K562 treated with DMSO at 1 percent for 12 hours (cell line): Measurements from ENCODE around the gene HMGN5. TPM values are rescaled to one million over a fixed set of nuclear protein-coding genes. Genes with fewer than 3 reads are reported as not detected.

Source experiments
- total RNA-seq: library from RNA; unstranded; fragments of 300-600 nt; gene quantifications from 2 replicates; pipeline ENCODE4 v1.2.3, GENCODE V29; 2022; ENCODE audit not compliant: insufficient read depth

HMGN5 gene
- 5.0 and 10.0 TPM in 2 replicates for total RNA-seq

GRCh38 chrX:81201671-81202455 is at the start of gene HMGN5, which contains the start of gene SH3BGRL:
TSS of gene HMGN5 (minus strand) at chrX:81201913. CDS start at chrX:81121549, 80,364 bp downstream.
TSS of gene SH3BGRL (plus strand) at chrX:81202102. CDS start at chrX:81202201, 99 bp downstream.

Other genes with a start within 250 kb of the HMGN5 start
- 13.3 and 27.2 TPM in 2 replicates for gene SH3BGRL, start 189 bp upstream of the HMGN5 start, total RNA-seq